GM18505 (cell line): ENCODE measurements around the gene LIPM.
A peak's percentile ranks its signal among the peaks of the same experiment; 100 is the strongest.
"Not testable (repeated sequence)": the region's sequence is repeated elsewhere in the genome, so short reads cannot be mapped to it uniquely, and the experiment has no call there.

Experiments used
- ATAC-seq: cut with Tn5 transposase; IDR thresholded peaks from one replicate; pipeline ENCODE4 v1.9.1; 2021; ENCODE audit not compliant: unreplicated experiment
- POLR2A ChIP-seq: IDR thresholded peaks from 4 replicates; pipeline ENCODE4 v1.6.1; 2011; ENCODE audit warnings: borderline replicate concordance; ENCODE audit not compliant: insufficient read depth, insufficient read length; ENCODE audit errors: extremely low read depth

LIPM gene

GRCh38 chr10:88819290-88819689 is 16.8 kb downstream of the LIPM start:
- TF ChIP-seq POLR2A: no peak
- no peak for ATAC-seq

GRCh38 chr10:88820748-88821401 is 18.3 kb downstream of the LIPM start:
- no peak for TF ChIP-seq POLR2A
- ATAC-seq: no peak

- no peak for ATAC-seq
- TF ChIP-seq POLR2A: no peak
These were observed 23.9 kb downstream of the LIPM start for GRCh38 chr10:88826388-88826787.

GRCh38 chr10:88827671-88828070 is 25.1 kb downstream of the LIPM start:
- no peak for TF ChIP-seq POLR2A
- no peak for ATAC-seq

- no peak for TF ChIP-seq POLR2A
- no peak for ATAC-seq
These were observed 25.8 kb downstream of the LIPM start for GRCh38 chr10:88828310-88828709.

GRCh38 chr10:88830643-88831268 is 28.2 kb downstream of the LIPM start:
- ATAC-seq: no peak
- no peak for TF ChIP-seq POLR2A

GRCh38 chr10:88831709-88832108 is 29.2 kb downstream of the LIPM start:
- ATAC-seq: no peak
- TF ChIP-seq POLR2A: no peak

- TF ChIP-seq POLR2A: no peak
- ATAC-seq: no peak
These were observed 29.8 kb downstream of the LIPM start for GRCh38 chr10:88832376-88832775.

GRCh38 chr10:88833156-88833555 is 30.6 kb downstream of the LIPM start:
- ATAC-seq: no peak
- no peak for TF ChIP-seq POLR2A

GRCh38 chr10:88833723-88834122 is 31.2 kb downstream of the LIPM start:
- no peak for TF ChIP-seq POLR2A
- ATAC-seq: no peak

GRCh38 chr10:88835096-88835909 is 32.8 kb downstream of the LIPM start:
- ATAC-seq: peak; percentile 52
- TF ChIP-seq POLR2A: no peak

- no peak for TF ChIP-seq POLR2A
- no peak for ATAC-seq
These were observed 33.3 kb downstream of the LIPM start for GRCh38 chr10:88835910-88836221.

GRCh38 chr10:88837632-88838031 is 35.1 kb downstream of the LIPM start:
- not testable (repeated sequence) for ATAC-seq

GRCh38 chr10:88838766-88839350 is 36.3 kb downstream of the LIPM start:
- ATAC-seq: no peak
- TF ChIP-seq POLR2A: no peak
